Measurements from ENCODE around the gene CHST4. TPM values are rescaled to one million over a fixed set of nuclear protein-coding genes. Genes with fewer than 3 reads are reported as not detected.

CHST4 gene
- total and polyA plus RNA-seq, 9 of the 15 experiments (the other 6 are each of a cell fraction or from before 2014, with no cell fraction given) = 0.07 TPM; not detected in 8

- in situ Hi-C loops (cut with MboI) (no loop called here), intact Hi-C loops (cut with micrococcal nuclease) (no loop called here)
- Histone ChIP-seq H3K4me3 (no peak overlapping the region), H4K20me1 (replicated peaks; ENCODE audit: control insufficient read depth, insufficient read depth, low read length) (no peaks in the 10 kb centered on the region), H3K9ac (ENCODE audit: insufficient read depth in 1 of 2, low read depth in 2 of 2, low read length in 2 of 2) (no peak overlapping the region), H2AFZ (ENCODE audit: low read depth, low read length) (no peak overlapping the region), H3K79me2 (ENCODE audit: control insufficient read depth, insufficient read depth, low read length) (no peaks in the 10 kb centered on the region), H3K36me3 (ENCODE audit: control insufficient read depth, insufficient read depth, low read length) (no peaks in the 10 kb centered on the region), H3K9me3 (replicated peaks; ENCODE audit: control insufficient read depth, insufficient read depth, low read depth, low read length) (no peaks in the 10 kb centered on the region), H3K4me2 (ENCODE audit: insufficient read depth, low read length) (no peak overlapping the region), H3K27ac (ENCODE audit: extremely low read depth, low read depth, low read length) (no peak overlapping the region), H3K9me1 (ENCODE audit: control insufficient read depth, insufficient read depth, low read length) (no peaks in the 10 kb centered on the region), H3K4me1 (replicated peaks in 1 of 2; ENCODE audit: control insufficient read depth in 2 of 2, insufficient read depth in 2 of 2, low read length in 2 of 2) (peaks cover 5 to 15% of the 10 kb centered on the region in 2 experiments; a peak in 4 of 5 replicates), H3K27me3 (ENCODE audit: control insufficient read depth in 2 of 2, insufficient read depth in 2 of 2, low read length in 2 of 2) (peaks cover 12 to 15% of the 10 kb centered on the region in 2 experiments; a peak in 4 of 5 replicates)
- no TSS peak for BruUV-seq (replicated peaks)
- 53% methylated on average over 8 of the region's 8 CpGs for WGBS (ENCODE audit: insufficient coverage, low coverage, missing lambda C conversion rate)
- DNase-seq (ENCODE audit: extremely low read depth in 1 of 4, low spot score in 3 of 4) = no peak
- POLR2A ChIA-PET = interaction anchor here (0.7 to 1.4 kb wide), 2 partner anchors 13 to 43 kb away, joined by 3 to 4 read pairs; no protein-coding TSS in a partner anchor
- TF ChIP-seq CHD4 (IDR thresholded peaks at IDR 0.05; ENCODE audit: insufficient read depth, insufficient replicate concordance, low read depth, low read length, poor library complexity, severe bottlenecking) = no peak
- no peak for TF ChIP-seq CHD2 (IDR thresholded peaks at IDR 0.05; ENCODE audit: low read depth, low read length)
- TF ChIP-seq ZNF277 (CRISPR knock-in tag; IDR thresholded peaks at IDR 0.05; ENCODE audit: borderline replicate concordance) = no peak
- TF ChIP-seq MIER1 (IDR thresholded peaks at IDR 0.05; ENCODE audit: low read depth) = no peak
- FAIRE-seq = no peak
- no peak for ATAC-seq
- CTCF ChIA-PET (ENCODE audit: low intra/inter-chr PET ratio) = no interaction called here
These were observed 41.7 kb downstream of the CHST4 start for GRCh38 chr16:71567931-71568330.

Data from K562 (cell line).